Activated naive CD4-positive, alpha-beta T cell treated with anti-CD3 and anti-CD28 coated beads, Interleukin-2, amount 50 U/mL, for 72 hours (primary cell): ENCODE data around the gene NACC2. TPM values are rescaled to one million over a fixed set of nuclear protein-coding genes. Genes with fewer than 3 reads are reported as not detected.

Experiments
- ATAC-seq, 2 donors: fragments of 150-1000 bp; cut with Tn5 transposase; 2 replicates each; pipeline ENCODE4 v1.10.0; 2021; ENCODE audit warnings: mild to moderate bottlenecking in 2 of 2, moderate library complexity in 2 of 2
- DNase-seq, 2 donors: peaks; one replicate each; pipeline ENCODE4 v3.0.0; 2021 to 2022; ENCODE audit warnings: low spot score in 2 of 2
- H3K27ac Mint-ChIP-seq, 2 donors: one replicate each; pipeline ENCODE4 v1.8.0; 2022; ENCODE audit warnings: mild to moderate bottlenecking in 2 of 2, mixed read lengths in 2 of 2
- H3K36me3 Mint-ChIP-seq, 2 donors: one replicate each; pipeline ENCODE4 v1.8.0; 2022; ENCODE audit warnings: mixed read lengths in 2 of 2
- H3K9me3 Mint-ChIP-seq, 2 donors: one replicate each; pipeline ENCODE4 v1.8.0; 2022; ENCODE audit warnings: mixed read lengths in 2 of 2
- total RNA-seq, 2 donors: library from RNA; stranded (reverse); gene quantifications; one replicate each; pipeline ENCODE4 v1.2.3, GENCODE V29; 2022

NACC2 gene
- total RNA-seq, 2 donors from 2014 or later, result 4.5 to 10.0 TPM

GRCh38 chr9:135958485-135958884, 136.6 kb downstream of the NACC2 start:
- Mint-ChIP-seq H3K27ac (no peak overlapping the region), H3K36me3 (peaks cover 6% of the 10 kb centered on the region in 2 donors), H3K9me3 (no peaks in the 10 kb centered on the region)
- no peak for ATAC-seq
- no peak for DNase-seq

GRCh38 chr9:135957431-135957830, 137.7 kb downstream of the NACC2 start:
- no peak overlapping the region for H3K27ac Mint-ChIP-seq
- no peaks in the 10 kb centered on the region for H3K9me3 Mint-ChIP-seq
- DNase-seq (no peak), ATAC-seq (no peak)
- peaks cover 10 to 11% of the 10 kb centered on the region in 2 donors for H3K36me3 Mint-ChIP-seq

DNA sequence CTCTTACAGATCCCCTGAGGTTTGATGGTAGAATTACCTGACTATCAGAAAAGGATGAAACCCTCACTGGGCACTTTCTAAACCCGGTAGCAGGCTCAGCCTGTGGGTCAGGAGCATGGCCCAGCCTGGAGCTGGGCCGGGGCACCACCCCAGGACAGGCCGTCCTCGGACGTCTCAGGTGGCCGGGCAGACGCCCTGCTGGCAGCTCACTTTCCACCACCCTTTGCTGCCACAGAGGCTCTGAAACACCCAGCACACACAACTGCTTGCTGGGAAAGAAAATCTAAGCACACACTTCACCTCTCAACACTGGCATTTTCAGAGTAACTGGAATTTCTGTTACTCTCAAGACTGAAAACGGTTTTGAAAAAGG, 138.3 kb downstream of the NACC2 start:
- H3K27ac Mint-ChIP-seq, result peak overlapping the region in 1 of 2 donors; percentile 50
- H3K36me3 Mint-ChIP-seq, result peaks cover 11 to 13% of the 10 kb centered on the region in 2 donors
- ATAC-seq, result no peak
- no peak for DNase-seq
- no peaks in the 10 kb centered on the region for H3K9me3 Mint-ChIP-seq

Other genes starting within 250 kb of the NACC2 start
- gene CAMSAP1, start 187.7 kb downstream of the NACC2 start, total RNA-seq, result 10 to 100 TPM; 38.1 to 40.6 TPM
- gene UBAC1, start 133.9 kb downstream of the NACC2 start, total RNA-seq, result 10 to 100 TPM; 39.8 to 46.7 TPM
- 10 to 100 TPM; 13.3 to 26.2 TPM for gene TMEM250, start 23.6 kb upstream of the NACC2 start, total RNA-seq
- gene LHX3, start 109.8 kb upstream of the NACC2 start, total RNA-seq, result under 1 TPM; 0.08 to 0.11 TPM
- gene QSOX2, start 150.5 kb upstream of the NACC2 start, total RNA-seq, result 10 to 100 TPM; 24.1 to 26.2 TPM
- under 1 TPM in 1 of 2 donors, not detected in 1; 0.02 TPM for gene CCDC187, start 208.8 kb upstream of the NACC2 start, total RNA-seq
- 10 to 100 TPM in 1 of 2 donors, 1 to 10 TPM in 1; 8.5 to 12.3 TPM for gene GPSM1, start 232.2 kb upstream of the NACC2 start, total RNA-seq